BE2C (cell line): Measurements from ENCODE around the gene CCT3.
"Not testable (repeated sequence)": the region's sequence is repeated elsewhere in the genome, so short reads cannot be mapped to it uniquely, and the experiment has no call there.

ENCODE experiments used
- DNase-seq: peaks from one replicate; pipeline ENCODE4 v3.0.0-alpha.2; 2020
- H3K27me3 ChIP-seq: fragments of 250-450 bp; sonication (Bioruptor Pico); 2 replicates; pipeline ENCODE4 v1.5.1; 2020; ENCODE audit warnings: mild to moderate bottlenecking
- H3K36me3 ChIP-seq: fragments of 250-450 bp; sonication (Bioruptor Pico); 2 replicates; pipeline ENCODE4 v1.5.1; 2020; ENCODE audit warnings: mild to moderate bottlenecking
- H3K4me1 ChIP-seq: fragments of 250-450 bp; sonication (Bioruptor Pico); 2 replicates; pipeline ENCODE4 v1.5.1; 2020
- H3K4me3 ChIP-seq: 2 replicates; pipeline ENCODE4 v1.5.1; 2011; ENCODE audit warnings: low read depth, low read length
- H3K9me3 ChIP-seq: fragments of 250-450 bp; sonication (Bioruptor Pico); 2 replicates; pipeline ENCODE4 v1.5.1; 2020
- TF ChIP-seq, protein P1 (sequence below): IDR thresholded peaks from 2 replicates; pipeline ENCODE4 v1.5.1; 2012; ENCODE audit warnings: mild to moderate bottlenecking, low read depth, low read length

CCT3 gene

DNA sequence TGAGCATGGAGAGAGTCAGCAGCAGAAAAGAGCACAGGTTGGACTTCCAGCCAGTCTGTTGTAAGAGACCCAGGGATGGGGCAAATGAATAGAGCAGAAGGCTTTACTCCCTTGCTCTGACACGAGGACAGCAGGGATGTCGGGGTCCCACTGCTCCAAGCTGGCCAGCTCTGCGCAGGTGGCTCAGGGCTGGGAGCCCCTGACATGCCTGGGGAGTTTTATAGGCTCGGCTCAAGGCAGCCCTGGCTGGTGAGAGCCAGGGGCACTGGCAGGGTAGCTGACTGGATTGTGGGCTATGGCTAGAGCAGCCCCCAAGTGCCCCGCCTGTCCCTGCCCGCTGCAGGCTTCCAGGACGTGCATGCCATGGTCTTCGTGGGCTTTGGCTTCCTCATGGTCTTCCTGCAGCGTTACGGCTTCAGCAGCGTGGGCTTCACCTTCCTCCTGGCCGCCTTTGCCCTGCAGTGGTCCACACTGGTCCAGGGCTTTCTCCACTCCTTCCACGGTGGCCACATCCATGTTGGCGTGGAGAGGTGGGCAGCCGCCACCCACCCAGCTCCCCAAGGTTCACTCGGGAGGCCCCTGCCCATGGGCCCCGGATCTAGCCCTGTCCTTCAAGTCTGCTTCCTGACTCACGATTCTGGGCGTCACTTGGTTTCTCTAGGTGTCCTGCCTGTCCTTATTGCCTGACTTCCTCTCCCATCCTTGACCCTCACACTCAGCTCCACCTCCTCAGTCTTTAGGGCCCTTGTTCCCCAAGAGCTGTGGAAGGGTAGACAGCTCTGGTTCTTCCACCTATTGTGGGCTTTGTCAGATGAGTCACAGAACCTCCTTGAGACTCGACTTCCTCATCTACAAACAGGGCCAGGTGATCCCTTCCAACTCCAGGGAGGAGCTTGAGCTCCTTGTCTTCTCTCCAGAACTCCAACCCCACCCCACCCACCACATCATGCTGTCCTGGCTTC is 39.1 kb upstream of the CCT3 start:
- TF ChIP-seq, protein P1, sequence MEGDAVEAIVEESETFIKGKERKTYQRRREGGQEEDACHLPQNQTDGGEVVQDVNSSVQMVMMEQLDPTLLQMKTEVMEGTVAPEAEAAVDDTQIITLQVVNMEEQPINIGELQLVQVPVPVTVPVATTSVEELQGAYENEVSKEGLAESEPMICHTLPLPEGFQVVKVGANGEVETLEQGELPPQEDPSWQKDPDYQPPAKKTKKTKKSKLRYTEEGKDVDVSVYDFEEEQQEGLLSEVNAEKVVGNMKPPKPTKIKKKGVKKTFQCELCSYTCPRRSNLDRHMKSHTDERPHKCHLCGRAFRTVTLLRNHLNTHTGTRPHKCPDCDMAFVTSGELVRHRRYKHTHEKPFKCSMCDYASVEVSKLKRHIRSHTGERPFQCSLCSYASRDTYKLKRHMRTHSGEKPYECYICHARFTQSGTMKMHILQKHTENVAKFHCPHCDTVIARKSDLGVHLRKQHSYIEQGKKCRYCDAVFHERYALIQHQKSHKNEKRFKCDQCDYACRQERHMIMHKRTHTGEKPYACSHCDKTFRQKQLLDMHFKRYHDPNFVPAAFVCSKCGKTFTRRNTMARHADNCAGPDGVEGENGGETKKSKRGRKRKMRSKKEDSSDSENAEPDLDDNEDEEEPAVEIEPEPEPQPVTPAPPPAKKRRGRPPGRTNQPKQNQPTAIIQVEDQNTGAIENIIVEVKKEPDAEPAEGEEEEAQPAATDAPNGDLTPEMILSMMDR: no peak
- Histone ChIP-seq H3K4me3 (no peak overlapping the region), H3K9me3 (no peaks in the 10 kb centered on the region), H3K4me1 (0 out of 2 replicates have a peak, but pooled peaks cover 4% of the 10 kb centered on the region), H3K27me3 (no peaks in the 10 kb centered on the region), H3K36me3 (no peaks in the 10 kb centered on the region)
- DNase-seq: no peak

DNA sequence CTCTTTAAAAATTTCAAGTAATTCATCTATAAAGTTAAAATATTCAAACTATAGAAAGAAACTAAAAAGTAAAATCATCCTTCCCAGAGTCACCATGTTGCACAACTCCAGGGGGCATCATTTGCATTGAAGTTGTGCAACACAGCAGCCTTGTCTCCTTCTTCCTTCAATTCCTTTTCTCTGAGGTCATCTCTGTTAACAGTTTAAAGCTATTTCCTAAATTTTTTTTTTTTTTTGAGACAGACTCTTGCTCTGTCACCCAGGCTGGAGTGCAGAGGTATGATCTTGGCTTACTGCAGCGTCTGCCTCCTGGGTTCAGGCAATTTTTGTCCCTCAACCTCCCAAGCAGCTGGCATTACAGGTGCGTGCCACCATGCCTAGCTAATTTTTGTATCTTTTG is 38.1 kb upstream of the CCT3 start:
- no peaks in the 10 kb centered on the region for H3K9me3 ChIP-seq
- TF ChIP-seq, protein P1: no peak
- peaks cover 10% of the 10 kb centered on the region for H3K4me1 ChIP-seq
- no peaks in the 10 kb centered on the region for H3K27me3 ChIP-seq
- no peaks in the 10 kb centered on the region for H3K36me3 ChIP-seq
- H3K4me3 ChIP-seq: no peak overlapping the region
- no peak for DNase-seq

DNA sequence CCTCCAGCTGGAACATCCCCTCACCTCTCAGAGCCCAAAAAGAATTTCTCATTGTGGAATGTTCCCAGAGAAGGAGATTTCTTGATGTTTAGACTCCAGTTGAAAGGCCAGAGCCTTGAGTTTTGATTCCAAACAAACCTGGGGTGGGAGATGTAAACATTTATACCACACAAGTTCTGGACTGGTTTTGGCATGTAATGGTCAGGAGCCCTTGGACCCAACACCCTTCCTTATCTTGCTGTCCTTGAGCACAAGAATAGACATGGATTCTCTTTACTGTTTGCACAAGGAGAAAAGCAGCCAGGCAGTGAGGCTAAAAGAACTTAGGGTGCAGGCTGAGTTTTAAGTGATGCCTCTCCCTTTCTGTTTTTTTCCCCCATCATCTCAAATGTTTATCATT is 35.5 kb upstream of the CCT3 start:
- Histone ChIP-seq H3K4me1 (peaks cover 6% of the 10 kb centered on the region), H3K4me3 (no peak overlapping the region), H3K9me3 (no peaks in the 10 kb centered on the region), H3K36me3 (no peaks in the 10 kb centered on the region), H3K27me3 (no peaks in the 10 kb centered on the region)
- TF ChIP-seq, protein P1: no peak
- DNase-seq: no peak

DNA sequence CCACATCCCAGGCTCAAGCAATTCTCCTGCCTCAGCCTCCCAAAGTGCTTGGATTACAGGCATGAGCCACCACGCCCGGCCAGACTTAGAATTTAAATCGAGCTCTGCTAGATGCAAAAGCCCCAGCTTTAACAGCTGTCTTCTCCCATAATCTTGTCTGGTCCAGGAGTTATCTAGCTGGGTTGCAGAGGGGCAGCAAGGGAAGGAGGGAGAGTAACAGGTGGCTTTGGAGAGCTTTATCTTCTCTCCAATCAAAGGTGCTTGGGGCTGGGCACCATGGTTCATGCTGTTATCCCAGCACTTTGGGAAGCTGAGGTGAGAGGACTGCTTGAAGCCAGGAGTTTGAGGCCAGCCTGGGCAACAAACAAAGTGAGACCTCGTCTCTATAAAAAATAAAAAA is 34.8 kb upstream of the CCT3 start:
- DNase-seq: no peak
- H3K36me3 ChIP-seq: no peaks in the 10 kb centered on the region
- no peaks in the 10 kb centered on the region for H3K27me3 ChIP-seq
- H3K4me1 ChIP-seq: peaks cover 9% of the 10 kb centered on the region
- no peaks in the 10 kb centered on the region for H3K9me3 ChIP-seq
- TF ChIP-seq, protein P1: no peak
- H3K4me3 ChIP-seq: no peak overlapping the region

DNA sequence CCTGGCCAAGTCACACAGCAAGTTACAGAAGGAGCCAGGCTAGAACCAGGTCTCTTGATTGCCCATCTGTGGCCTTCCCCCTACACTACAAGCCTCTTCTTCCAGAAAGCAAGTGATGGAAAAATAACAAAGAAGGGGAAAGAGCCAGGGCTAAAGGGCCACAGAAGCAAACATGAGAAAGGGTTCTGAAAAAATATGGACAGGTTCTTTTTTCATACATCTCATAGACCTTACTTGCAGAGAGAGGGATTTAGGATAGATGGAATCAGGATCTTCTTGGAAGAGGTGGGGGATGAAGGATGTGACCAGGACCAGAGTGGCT is 34.1 kb upstream of the CCT3 start:
- no peak overlapping the region for H3K4me3 ChIP-seq
- DNase-seq: no peak
- peaks cover 15% of the 10 kb centered on the region for H3K4me1 ChIP-seq
- TF ChIP-seq, protein P1: no peak
- H3K9me3 ChIP-seq: no peaks in the 10 kb centered on the region
- no peaks in the 10 kb centered on the region for H3K27me3 ChIP-seq
- H3K36me3 ChIP-seq: no peaks in the 10 kb centered on the region

DNA sequence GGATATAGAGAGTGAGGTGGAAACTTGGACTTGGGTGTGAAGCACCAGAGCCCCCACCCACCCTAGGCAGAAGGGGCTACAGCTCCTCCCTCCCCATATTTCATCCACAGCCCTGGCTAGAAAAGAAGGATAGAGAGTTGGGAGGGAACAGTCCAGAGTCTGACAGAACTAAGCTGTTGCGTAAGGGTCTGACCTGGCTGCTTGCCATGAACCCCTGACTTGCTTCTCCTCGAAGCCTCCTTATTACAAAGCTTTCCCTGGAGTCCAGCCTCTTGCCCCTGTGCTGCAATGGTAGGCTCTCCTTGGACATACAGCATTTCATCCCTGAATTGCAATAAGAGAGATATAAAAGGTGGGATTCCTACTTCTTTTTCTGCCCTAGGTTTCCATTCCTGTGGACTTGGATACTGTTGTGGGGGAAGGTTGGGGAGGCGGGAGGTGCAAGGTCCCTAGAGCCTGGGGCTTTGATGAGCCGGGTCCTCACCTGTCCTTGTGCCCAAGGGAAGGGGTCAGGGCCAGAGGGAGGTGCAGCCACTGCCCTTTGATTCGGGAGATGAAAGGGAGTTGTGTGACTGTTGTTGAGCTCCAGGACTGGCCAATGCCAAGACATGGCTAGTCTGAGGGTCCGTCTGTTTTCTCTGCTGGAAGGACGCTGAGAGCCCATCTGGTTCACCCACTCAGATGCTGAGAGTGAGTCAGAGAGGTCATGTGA is 33.6 kb upstream of the CCT3 start:
- Histone ChIP-seq H3K27me3 (no peaks in the 10 kb centered on the region), H3K36me3 (no peaks in the 10 kb centered on the region), H3K4me1 (peaks cover 20% of the 10 kb centered on the region), H3K9me3 (no peaks in the 10 kb centered on the region), H3K4me3 (no peak overlapping the region)
- DNase-seq: no peak
- TF ChIP-seq, protein P1: no peak

DNA sequence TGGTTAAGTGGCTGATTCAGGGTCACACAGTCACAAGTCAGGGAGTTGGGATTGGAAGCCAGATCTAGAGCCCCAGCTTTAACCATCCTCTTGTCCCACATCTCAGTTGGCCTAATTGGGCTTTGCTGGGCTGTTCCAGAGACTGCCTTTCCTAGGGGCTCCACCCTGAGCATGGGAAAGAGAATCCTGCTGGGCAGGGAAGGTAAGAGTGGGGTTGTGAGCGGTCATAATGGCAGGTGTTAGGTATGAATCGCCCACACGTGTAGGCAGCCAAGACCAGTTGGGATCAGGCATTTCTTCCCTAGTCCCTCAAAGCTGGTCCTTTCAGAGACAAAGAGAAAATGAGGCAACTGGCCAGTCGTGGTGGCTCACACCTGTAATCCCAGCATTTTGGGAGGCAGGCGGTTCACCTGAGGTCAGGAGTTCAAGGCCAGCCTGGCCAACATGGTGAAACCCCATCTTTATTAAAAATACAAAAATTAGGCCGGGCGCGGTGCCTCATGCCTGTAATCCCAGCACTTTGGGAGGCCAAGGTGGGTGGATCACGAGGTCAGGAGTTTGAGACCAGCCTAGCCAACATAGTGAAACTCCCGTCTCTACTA is 31.7 kb upstream of the CCT3 start:
- DNase-seq, H3K4me3 ChIP-seq, H3K9me3 ChIP-seq, H3K36me3 ChIP-seq, H3K27me3 ChIP-seq: not testable (repeated sequence)
- H3K4me1 ChIP-seq: peaks cover 21% of the 10 kb centered on the region
